Esophagus (tissue), 2 donors: Measurements from ENCODE around the gene CLCN2. TPM values are rescaled to one million over a fixed set of nuclear protein-coding genes. Genes with fewer than 3 reads are reported as not detected.
A peak's percentile ranks its signal among the peaks of the same experiment; 100 is the strongest.
"Not testable (repeated sequence)": the region's sequence is repeated elsewhere in the genome, so short reads cannot be mapped to it uniquely, and the experiment has no call there.

Experiments
- H3K27ac ChIP-seq, 2 donors: one replicate each; pipeline ENCODE4 v1.5.1; 2013; ENCODE audit warnings: low read depth in 2 of 2, mild to moderate bottlenecking in 2 of 2, inconsistent platforms in 1 of 2, low read length in 1 of 2, moderate library complexity in 1 of 2
- H3K27me3 ChIP-seq, 2 donors: one replicate each; pipeline ENCODE4 v1.6.1; 2013; ENCODE audit warnings: low read length in 2 of 2, control low read depth in 1 of 2, mild to moderate bottlenecking in 1 of 2; ENCODE audit not compliant: insufficient read depth in 2 of 2, control insufficient read depth in 1 of 2
- H3K36me3 ChIP-seq, 2 donors: one replicate each; pipeline ENCODE4 v1.6.1; 2013; ENCODE audit warnings: low read length in 1 of 2; ENCODE audit not compliant: control insufficient read depth in 2 of 2, insufficient read depth in 2 of 2
- H3K4me1 ChIP-seq, 2 donors: one replicate each; pipeline ENCODE4 v1.6.1; 2013; ENCODE audit warnings: low read length in 1 of 2; ENCODE audit not compliant: control insufficient read depth in 2 of 2, insufficient read depth in 2 of 2
- H3K4me3 ChIP-seq, 2 donors: one replicate each; pipeline ENCODE4 v1.5.1; 2013; ENCODE audit warnings: low read length in 2 of 2, mild to moderate bottlenecking in 2 of 2, low read depth in 1 of 2, moderate library complexity in 1 of 2
- H3K9me3 ChIP-seq, 2 donors: one replicate each; pipeline ENCODE4 v1.6.1; 2013; ENCODE audit warnings: mild to moderate bottlenecking in 2 of 2, low read depth in 1 of 2, low read length in 1 of 2, moderate library complexity in 1 of 2; ENCODE audit not compliant: control insufficient read depth in 2 of 2, insufficient read depth in 1 of 2
- WGBS, 2 donors: extraction: QIAGEN DNeasy Blood & Tissue Kit; methylation state at CpG; one replicate each; pipeline ENCODE4 v1.1.7; 2013; 5-methylcytosine and 5-hydroxymethylcytosine counted together
- polyA plus RNA-seq, 2 donors: library from polyadenylated mRNA; stranded (reverse); fragments of 200-250 nt; gene quantifications; one replicate each; pipeline ENCODE4 v1.2.3, GENCODE V29; 2013
- donor health status: healthy with polysubstance abuse.
- donor health status: Bipolar disorder and iron deficiency.

Gene CLCN2
- polyA plus RNA-seq, 2 donors: 3.1 to 5.4 TPM

GRCh38 chr3:184347321-184348056 lies 13.9 kb downstream of the CLCN2 start:
- Histone ChIP-seq H3K4me3 (no peak overlapping the region), H3K27me3 (no peaks in the 10 kb centered on the region), H3K9me3 (peaks cover 0 to 2% of the 10 kb centered on the region in 2 donors), H3K36me3 (peaks cover 0 to 12% of the 10 kb centered on the region in 2 donors), H3K4me1 (peaks cover 2 to 13% of the 10 kb centered on the region in 2 donors), H3K27ac (no peak overlapping the region)
- WGBS, 2 donors: 72 to 77% methylated on average over 12 of the region's 12 CpGs

DNA sequence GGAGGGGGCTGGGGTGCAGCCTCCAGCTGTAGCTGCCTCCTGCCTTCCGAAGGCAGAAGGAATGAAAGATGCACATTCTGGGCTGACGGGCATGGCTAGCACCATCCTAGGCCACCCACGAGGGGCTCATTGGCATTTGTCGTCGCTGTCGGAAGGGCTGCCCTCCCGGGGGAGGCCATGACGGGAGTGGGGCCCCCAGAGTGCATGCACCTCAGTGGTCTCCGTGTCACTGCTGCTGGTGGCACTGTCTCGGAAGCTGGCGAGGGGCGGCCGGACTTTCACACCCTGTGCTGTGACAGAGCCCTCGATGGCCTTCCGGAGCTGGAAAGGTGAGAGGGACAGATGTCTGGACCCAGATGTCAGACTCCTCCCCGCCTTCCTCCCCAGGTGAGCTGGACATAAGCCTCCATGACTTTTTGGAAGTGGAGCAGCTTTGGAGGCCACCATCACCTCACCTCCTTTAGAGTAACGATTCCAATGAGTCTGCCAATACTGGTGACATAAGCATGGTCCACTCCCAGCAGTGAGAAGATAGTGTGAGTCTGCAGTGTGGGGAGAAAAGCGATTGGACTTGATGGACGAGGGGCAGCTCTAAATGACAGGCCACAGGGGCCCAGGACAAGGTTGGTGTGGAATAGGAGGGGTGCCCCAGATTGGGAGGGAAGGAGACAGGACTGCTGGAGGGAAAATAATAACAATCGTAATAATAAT lies 14.8 kb downstream of the CLCN2 start:
- Histone ChIP-seq H3K27ac (peak overlapping the region in 1 of 2 donors; percentile 8), H3K9me3 (peaks cover 0 to 2% of the 10 kb centered on the region in 2 donors), H3K36me3 (peaks cover 0 to 17% of the 10 kb centered on the region in 2 donors), H3K27me3 (no peaks in the 10 kb centered on the region), H3K4me1 (peaks cover 2 to 16% of the 10 kb centered on the region in 2 donors), H3K4me3 (no peak overlapping the region)
- 92 to 93% methylated on average over 20 of the region's 20 CpGs for WGBS, 2 donors

DNA sequence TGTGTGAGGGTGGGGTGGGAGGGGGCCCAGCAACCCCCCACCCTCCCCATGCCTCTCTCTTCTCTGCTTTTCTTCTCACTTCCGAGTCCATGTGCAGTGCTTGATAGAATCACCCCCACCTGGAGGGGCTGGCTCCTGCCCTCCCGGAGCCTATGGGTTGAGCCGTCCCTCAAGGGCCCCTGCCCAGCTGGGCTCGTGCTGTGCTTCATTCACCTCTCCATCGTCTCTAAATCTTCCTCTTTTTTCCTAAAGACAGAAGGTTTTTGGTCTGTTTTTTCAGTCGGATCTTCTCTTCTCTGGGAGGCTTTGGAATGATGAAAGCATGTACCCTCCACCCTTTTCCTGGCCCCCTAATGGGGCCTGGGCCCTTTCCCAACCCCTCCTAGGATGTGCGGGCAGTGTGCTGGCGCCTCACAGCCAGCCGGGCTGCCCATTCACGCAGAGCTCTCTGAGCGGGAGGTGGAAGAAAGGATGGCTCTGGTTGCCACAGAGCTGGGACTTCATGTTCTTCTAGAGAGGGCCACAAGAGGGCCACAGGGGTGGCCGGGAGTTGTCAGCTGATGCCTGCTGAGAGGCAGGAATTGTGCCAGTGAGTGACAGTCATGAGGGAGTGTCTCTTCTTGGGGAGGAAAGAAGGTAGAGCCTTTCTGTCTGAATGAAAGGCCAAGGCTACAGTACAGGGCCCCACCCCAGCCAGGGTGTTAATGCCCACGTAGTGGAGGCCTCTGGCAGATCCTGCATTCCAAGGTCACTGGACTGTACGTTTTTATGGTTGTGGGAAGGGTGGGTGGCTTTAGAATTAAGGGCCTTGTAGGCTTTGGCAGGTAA lies 15.9 kb downstream of the CLCN2 start:
- peaks cover 0 to 18% of the 10 kb centered on the region in 2 donors for H3K36me3 ChIP-seq
- H3K27me3 ChIP-seq: no peaks in the 10 kb centered on the region
- WGBS, 2 donors: 51 to 52% methylated on average over 14 of the region's 14 CpGs
- H3K27ac ChIP-seq: peak overlapping the region in 1 of 2 donors; percentile 70
- H3K4me1 ChIP-seq: peaks cover 0 to 17% of the 10 kb centered on the region in 2 donors
- peaks cover 0 to 2% of the 10 kb centered on the region in 2 donors for H3K9me3 ChIP-seq
- H3K4me3 ChIP-seq: no peak overlapping the region

GRCh38 chr3:184344579-184345316 lies 16.7 kb downstream of the CLCN2 start:
- Histone ChIP-seq H3K36me3 (peaks cover 0 to 18% of the 10 kb centered on the region in 2 donors), H3K27ac (no peak overlapping the region)

GRCh38 chr3:184343200-184343876 lies 18.1 kb downstream of the CLCN2 start:
- Histone ChIP-seq H3K9me3 (peaks cover 0 to 2% of the 10 kb centered on the region in 2 donors), H3K36me3 (peaks cover 0 to 18% of the 10 kb centered on the region in 2 donors), H3K27ac (no peak overlapping the region), H3K4me1 (peaks cover 0 to 23% of the 10 kb centered on the region in 2 donors), H3K27me3 (no peaks in the 10 kb centered on the region), H3K4me3 (no peak overlapping the region)
- WGBS, 2 donors: 53 to 70% methylated on average over 5 of the region's 5 CpGs

More at GRCh38 chr3:184344579-184345316, 16.7 kb downstream of the CLCN2 start:
- peaks cover 0 to 17% of the 10 kb centered on the region in 2 donors for H3K4me1 ChIP-seq
- peaks cover 0 to 2% of the 10 kb centered on the region in 2 donors for H3K9me3 ChIP-seq
- H3K27me3 ChIP-seq: no peaks in the 10 kb centered on the region
- WGBS, 2 donors: 81 to 84% methylated on average over 24 of the region's 24 CpGs
- no peak overlapping the region for H3K4me3 ChIP-seq

DNA sequence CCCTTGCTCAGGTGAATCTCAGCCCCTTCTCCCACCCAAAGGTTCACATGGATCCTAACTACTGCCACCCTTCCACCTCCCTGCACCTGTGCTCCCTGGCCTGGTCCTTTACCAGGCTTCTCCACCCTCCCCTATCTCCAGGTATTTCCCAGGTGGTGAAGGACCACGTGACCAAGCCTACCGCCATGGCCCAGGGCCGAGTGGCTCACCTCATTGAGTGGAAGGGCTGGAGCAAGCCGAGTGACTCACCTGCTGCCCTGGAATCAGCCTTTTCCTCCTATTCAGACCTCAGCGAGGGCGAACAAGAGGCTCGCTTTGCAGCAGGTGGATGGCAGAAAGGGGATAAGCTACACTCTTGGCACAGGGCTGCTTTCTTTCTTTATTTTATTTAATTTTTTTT lies 19.5 kb downstream of the CLCN2 start:
- peak overlapping the region in 1 of 2 donors; percentile 11 for H3K27ac ChIP-seq
- H3K36me3 ChIP-seq: peaks cover 0 to 18% of the 10 kb centered on the region in 2 donors
- H3K4me3 ChIP-seq: no peak overlapping the region
- H3K27me3 ChIP-seq: no peaks in the 10 kb centered on the region
- H3K4me1 ChIP-seq: peaks cover 0 to 29% of the 10 kb centered on the region in 2 donors
- WGBS, 2 donors: 54 to 55% methylated on average over 7 of the region's 7 CpGs
- H3K9me3 ChIP-seq: peaks cover 0 to 2% of the 10 kb centered on the region in 2 donors

DNA sequence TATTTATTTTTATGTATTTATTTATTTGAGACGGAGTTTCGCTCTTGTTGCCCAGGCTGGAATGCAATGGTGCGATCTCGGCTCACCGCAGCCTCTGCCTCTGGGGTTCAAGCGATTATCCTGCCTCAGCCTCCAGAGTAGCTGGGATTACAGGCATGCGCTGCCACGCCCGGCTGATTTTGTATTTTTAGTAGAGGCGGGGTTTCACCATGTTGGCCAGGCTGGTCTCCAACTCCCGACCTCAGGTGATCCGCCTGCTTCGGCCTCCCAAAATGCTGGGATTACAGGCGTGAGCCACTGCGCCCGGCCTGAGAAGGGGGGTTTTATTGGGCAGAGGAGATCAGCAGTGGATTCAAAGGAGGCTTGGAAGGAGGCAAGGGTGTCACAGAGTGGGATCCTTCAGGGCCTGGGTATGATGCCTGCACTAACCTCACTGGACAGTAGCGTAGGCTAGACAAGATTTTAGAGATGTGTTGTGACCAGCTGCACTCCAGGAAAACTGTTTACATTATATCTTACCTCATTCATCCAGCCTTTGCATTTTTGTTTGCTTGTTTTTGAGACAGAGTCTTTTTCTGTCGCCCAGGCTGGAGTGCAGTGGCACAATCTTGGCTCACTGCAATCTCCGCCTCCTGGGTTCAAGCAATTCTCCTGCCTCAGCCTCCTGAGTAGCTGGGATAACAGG lies 21.8 kb downstream of the CLCN2 start:
- H3K4me3 ChIP-seq, H3K9me3 ChIP-seq, H3K27me3 ChIP-seq: not testable (repeated sequence)
- Histone ChIP-seq H3K36me3 (peaks cover 5 to 16% of the 10 kb centered on the region in 2 donors), H3K4me1 (peaks cover 2 to 26% of the 10 kb centered on the region in 2 donors), H3K27ac (peak overlapping the region; percentile 98 to 99)
- WGBS, 2 donors: 54 to 75% methylated on average over 19 of the region's 19 CpGs

GRCh38 chr3:184339001-184339400 lies 22.4 kb downstream of the CLCN2 start:
- Histone ChIP-seq H3K36me3 (peaks cover 5 to 18% of the 10 kb centered on the region in 2 donors), H3K27ac (peak overlapping the region; percentile 98 to 99), H3K4me1 (peaks cover 2 to 27% of the 10 kb centered on the region in 2 donors), H3K9me3 (peaks cover 0 to 2% of the 10 kb centered on the region in 2 donors), H3K4me3 (no peak overlapping the region), H3K27me3 (no peaks in the 10 kb centered on the region)
- 34 to 54% methylated on average over 8 of the region's 8 CpGs for WGBS, 2 donors
